Activated CD4-positive, alpha-beta T cell treated with anti-CD3 and anti-CD28 coated beads for 4 hours (primary cell): ENCODE data around the gene BAHCC1.

ENCODE experiments used
- DNase-seq, 2 donors: peaks; one replicate each; pipeline ENCODE4 v3.0.0-alpha.2; 2020

The BAHCC1 gene

GRCh38 chr17:81387100-81388090 is 7.9 kb upstream of the BAHCC1 start:
- DNase-seq, result peak; percentile 37 to 38

DNA sequence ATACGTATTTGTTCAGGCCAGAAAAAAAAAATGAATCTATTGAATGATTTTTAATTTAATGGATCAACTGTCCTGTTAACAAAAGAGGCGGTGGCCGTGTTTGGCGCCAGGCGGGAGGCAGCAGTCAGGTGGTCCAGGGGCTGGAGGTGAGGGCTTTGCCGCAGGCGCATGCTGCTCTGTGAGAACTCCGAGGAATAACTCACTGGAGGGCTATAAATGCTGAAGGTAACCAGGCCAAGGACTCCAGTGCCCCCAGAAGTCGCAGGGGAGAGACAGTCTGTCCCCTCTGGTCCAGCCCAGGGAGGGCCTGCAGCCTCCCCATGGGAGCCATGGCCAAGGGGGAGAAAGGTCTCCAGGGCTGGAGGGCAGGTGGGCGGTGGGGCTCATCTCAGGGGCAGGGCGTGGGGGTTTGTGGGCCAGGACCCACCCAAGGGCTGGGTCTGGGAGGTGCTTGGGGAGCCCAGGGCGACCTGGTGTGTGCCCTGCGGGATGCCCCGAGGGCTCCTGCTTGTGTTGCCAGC is 7.1 kb upstream of the BAHCC1 start:
- no peak for DNase-seq

DNA sequence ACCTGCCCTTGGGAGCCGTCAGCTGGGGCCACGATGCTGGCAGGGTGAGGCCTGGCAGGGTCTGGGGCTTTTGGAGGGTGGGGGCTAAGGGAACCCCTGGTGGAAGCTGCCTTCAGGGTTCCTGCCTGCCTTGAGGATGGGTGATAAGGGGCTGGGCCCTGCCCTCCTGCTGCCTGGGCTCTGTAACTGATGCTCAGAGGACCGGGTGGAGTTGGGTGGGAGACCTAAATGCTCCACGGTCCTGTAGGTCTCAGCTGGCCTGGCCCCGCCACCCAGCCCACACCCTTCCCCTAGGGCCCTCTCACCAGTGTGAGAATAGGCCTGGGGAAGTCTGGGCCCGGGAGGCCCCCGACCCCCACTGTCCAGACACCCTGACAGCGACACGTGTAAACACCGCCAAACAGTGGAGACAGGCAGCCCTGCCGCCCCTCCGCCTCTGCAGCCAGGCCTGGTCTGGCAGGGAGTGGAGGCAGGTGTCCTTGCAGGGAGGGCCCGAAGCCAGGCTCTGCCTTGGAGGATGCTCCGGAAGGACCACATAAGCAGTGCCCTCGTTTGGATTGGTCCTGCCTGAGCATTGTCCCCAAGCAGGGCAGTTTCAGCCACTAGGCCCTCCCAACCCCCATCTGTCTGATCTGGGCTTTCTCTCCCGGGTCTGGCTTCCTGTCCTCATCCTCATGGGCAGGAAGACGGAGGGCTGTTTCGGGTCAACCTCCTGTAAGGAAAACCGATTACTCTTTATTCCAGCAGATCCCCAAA is 6.5 kb upstream of the BAHCC1 start:
- no peak for DNase-seq

GRCh38 chr17:81389585-81389984 is 5.7 kb upstream of the BAHCC1 start:
- no peak for DNase-seq

GRCh38 chr17:81390029-81390872 is 5.0 kb upstream of the BAHCC1 start:
- no peak for DNase-seq

DNA sequence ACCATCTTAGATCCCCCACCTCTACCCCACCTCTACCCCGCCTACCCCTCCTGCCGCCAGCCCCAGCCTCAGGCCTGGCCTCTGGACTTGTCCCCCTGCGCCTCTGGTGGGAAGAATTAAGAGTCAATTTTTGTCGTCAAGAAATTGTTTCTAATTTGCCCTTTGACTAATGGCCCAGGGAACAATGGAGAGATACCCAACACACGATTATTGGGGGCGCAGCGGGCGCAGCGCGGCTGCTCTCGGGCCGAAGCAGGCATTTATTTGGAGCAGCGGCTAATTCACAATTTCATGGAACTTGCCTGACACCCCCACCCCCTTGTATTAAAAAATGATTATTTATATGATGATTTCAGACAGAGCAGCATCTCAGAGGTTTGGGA is 4.4 kb upstream of the BAHCC1 start:
- DNase-seq, result no peak

- DNase-seq, result no peak
Observed at GRCh38 chr17:81391293-81391935, 3.8 kb upstream of the BAHCC1 start.

DNA sequence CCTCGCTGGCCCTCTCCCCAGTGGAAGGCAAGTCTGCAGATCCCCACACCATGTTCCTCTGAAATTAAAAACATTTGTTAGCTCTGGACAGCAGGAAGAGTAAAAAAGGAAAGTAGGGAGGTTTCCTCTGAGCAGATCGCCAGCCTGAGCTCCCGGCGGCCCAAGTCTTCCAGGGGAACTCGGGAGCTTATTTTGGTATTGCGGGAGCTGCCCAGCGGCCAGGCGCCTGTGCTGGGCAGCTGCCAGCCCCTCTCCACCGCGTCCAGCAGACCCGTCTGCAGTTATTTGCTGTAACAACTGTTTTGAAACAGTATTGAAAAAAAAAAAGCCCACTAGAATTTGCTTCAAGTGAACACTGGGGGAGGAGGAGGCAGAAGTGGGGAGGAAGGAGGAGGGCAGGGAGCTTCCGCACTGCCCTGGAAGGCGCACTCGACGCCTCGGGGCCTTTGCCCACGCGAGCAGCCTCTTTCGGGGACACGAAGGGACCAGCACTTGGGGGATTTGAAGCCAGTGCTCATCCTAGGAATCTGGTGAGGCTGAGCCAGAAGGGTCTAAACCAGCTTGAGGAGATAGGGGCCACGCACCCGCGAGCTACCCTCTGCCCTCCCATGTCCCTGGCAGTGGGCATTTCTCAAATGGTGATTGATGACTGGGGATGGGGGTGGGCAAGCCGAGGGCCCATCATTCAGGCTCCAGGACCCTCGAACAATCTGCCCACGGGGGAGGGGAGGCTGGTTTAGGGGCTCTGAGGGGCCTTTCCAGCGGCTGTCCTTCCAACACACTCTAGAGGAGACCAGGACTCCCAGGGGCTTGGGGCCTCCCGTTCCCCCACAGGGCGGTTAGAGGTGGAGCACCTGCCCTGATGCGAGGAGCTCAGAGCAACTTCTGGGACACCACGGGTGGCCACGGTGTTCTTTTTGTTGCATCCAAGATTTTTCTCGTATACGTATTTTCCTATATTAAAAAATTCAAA is 3.0 kb upstream of the BAHCC1 start:
- no peak for DNase-seq

DNA sequence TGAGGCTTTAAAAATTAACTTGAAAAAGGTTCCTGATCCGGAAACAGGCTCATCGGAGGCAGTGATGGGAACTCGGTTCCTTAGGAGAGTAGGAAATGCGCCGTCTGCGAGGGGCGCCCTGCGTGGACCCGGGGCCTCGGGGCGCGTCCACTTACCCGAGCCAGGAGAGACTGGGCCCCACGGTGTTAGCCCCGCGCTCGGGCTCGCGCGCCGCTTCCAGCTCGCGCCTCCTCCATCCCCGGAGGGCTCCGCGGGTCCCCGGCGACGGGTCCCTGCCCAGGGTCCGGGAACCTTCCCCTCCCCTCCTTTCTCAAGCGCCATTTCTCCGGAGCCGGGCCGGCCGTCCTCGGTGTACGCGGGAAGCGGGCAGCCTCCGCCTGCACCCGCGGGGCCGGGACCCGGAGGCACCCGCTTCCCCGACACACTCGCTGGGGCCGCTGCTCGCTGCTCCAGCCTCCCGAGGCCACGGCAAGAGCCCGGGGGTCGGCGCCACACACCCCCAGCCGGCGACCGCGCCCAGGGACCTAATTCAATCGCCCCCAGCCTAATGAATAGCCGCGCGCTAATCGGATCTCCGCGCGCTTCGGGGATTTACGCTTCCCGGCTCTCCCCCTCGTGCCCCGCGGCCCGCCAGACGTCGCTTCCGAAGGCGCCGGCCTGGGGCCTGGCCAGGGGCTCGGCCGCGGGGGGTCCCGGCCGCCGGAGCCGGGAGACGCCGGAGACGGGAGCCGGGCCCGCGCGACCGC is 2.2 kb upstream of the BAHCC1 start:
- DNase-seq, result no peak

DNA sequence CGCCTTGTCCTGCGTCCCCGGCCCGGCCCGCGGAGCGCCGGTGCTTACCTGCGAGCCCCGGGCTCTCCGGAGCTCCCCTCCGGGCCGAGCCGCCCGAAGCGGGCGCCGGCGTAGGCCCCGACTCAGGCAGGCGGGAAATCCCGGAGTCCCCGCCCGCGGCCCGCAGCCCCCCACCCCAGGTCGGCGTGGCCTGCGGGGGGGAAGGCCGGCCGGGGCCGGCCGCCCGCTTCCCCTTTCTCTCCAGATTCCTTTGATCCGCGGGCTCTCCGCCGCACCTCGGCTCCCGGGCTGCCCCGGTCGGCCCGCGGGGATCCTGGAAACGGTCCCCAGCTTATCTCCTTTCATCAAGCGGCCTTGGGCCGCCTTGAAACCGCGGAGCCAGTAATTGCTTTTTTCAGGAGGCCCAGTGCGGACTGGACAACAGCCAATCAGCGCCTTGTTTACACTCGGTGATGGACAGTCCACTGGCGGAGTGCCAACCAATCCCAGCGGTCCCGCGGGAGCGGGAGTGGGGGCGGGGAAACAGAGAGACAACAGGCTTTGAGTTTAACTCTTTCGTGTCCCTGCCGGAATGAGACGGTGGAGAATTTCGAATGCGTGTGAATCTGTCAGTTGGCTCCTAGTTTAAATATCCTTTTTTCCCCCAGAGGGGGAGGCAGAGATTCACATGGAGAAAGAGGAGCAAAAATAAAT is 1.4 kb upstream of the BAHCC1 start:
- no peak for DNase-seq

DNA sequence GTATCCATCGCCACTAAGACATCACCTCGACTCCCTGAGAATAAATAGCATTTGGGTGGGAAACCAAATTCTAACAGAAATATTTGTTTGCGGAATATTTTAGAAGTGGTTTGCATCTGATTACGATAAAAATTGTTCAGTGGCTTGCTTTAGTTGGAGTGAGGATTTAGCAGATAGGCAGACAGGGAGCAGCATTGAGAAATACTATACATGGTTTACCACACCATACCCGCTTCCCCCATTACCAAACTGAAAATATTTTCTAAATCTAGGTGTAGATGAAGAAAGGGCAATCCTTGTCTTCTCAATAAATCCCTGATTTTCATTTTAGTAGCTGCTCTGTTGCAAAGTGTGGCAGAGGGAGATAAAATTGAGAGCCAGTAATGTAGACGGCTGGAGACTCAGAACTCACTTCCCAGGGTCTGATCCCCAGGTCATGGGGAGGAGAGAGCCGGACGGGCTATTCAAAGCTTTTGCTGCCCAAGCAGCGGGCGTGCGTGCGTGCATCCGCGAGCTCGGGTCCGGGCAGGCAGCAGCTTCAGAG is 808 bp upstream of the BAHCC1 start:
- no peak for DNase-seq

DNA sequence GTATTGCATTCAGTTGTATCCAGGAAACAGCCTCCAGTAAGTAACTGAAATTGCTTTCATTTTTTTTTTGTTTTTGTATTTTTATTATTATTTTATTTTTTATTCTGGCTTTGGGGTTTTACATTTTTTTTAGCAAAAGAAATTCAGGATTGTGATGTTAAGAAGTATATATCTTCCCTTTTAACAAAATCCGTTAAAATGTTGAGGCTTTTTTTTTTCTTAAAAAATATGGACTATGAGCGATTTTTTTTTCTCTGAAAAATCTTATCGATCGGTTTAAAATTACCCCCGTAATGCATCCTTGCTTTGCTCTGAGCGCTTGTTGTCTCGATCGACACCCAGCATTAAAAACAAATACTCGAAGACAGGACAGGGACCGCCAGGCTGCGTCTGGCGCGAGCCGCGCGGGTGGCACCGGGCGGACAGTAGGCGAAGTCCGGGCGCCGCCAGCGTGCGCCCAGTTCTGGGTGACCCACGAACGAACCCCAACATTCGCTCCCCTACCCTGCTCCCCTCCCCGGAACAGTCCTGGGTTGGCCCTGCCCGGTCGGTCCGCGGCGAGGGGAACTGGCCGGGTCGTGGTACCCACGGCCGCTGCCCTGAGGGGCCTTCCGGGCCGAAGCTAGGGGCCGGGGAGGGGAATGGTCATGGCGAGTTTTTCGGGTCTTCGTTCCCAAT is 482 bp downstream of the BAHCC1 start:
- DNase-seq, result no peak

GRCh38 chr17:81396278-81396721 is 1.0 kb downstream of the BAHCC1 start:
- no peak for DNase-seq

- DNase-seq, result peak; percentile 23 to 27
Observed at GRCh38 chr17:81396722-81397313, 1.6 kb downstream of the BAHCC1 start.

- no peak for DNase-seq
Observed at GRCh38 chr17:81397314-81398175, 2.3 kb downstream of the BAHCC1 start.

DNA sequence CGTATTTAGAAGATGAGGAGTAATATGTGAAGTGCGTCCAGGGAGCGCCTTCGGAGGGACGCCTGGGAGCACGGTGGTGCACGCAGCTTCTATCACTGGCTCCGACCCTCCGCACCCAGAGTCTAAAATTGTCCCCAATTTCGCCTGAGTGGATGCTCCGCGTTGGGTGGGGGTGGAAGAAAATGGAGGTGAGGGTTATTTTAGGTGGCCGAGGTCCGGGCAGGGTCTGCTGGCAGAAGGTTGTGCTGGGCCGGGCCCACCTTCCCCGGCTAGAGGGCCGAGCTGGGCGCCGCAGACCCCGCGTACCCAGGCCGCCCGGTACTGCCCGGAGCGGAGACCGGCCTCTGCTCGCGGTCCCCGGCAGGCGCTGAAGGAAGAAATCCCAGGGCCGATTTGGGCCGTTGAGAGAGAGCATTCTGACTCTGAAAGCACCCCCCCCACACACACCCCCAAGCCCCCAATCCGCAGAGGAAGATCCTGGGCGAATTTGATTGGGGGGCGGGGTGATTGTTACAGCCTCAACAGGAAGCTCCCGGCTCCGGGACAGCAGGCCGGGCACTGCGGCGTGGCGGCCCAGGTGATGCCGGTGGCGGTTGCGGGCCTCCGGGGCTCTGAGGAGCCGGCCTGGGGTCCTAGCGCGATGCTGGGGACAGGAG is 3.0 kb downstream of the BAHCC1 start:
- no peak for DNase-seq
